SK-N-MC (cell line): ENCODE data around the gene B3GALT5.

ENCODE experiments used
- DNase-seq: peaks from one replicate; pipeline ENCODE4 v3.0.0-alpha.2; 2011; ENCODE audit warnings: low read depth, low spot score
- H3K27ac ChIP-seq: fragments of 200-600 bp; sonication (generic); 2 replicates; pipeline ENCODE4 v1.5.1; 2016; ENCODE audit warnings: mixed run types
- H3K36me3 ChIP-seq: fragments of 200-600 bp; sonication (generic); 2 replicates; pipeline ENCODE4 v1.6.1; 2017; ENCODE audit warnings: antibody characterized with exemption, low read length, mixed read lengths; ENCODE audit not compliant: insufficient read depth
- H3K4me3 ChIP-seq: fragments of 200-600 bp; sonication (generic); 2 replicates; pipeline ENCODE4 v1.5.1; 2016
- H3K9ac ChIP-seq: fragments of 200-600 bp; sonication (generic); 2 replicates; pipeline ENCODE4 v1.8.0; 2017; ENCODE audit warnings: mixed run types, mixed read lengths; ENCODE audit not compliant: insufficient read length
- H3K9me3 ChIP-seq: fragments of 200-600 bp; sonication (generic); 2 replicates; pipeline ENCODE4 v1.6.1; 2017; ENCODE audit warnings: low read depth, mild to moderate bottlenecking, antibody characterized with exemption, low read length, moderate library complexity, mixed read lengths
- EZH2 ChIP-seq: fragments of 200-600 bp; sonication (generic); IDR thresholded peaks from one replicate; pipeline ENCODE4 v1.6.1; 2017; ENCODE audit warnings: antibody characterized with exemption
- FOXP2 ChIP-seq: optimal IDR thresholded peaks from 2 replicates; pipeline ENCODE3; 2011; ENCODE audit warnings: mild to moderate bottlenecking, moderate library complexity; ENCODE audit not compliant: insufficient read depth; ENCODE audit errors: extremely low read length, control extremely low read depth
- POLR2AphosphoS5 ChIP-seq: IDR thresholded peaks from 2 replicates; pipeline ENCODE4 v1.6.1; 2012; ENCODE audit warnings: mild to moderate bottlenecking, low read depth, low read length, borderline replicate concordance

Gene B3GALT5

GRCh38 chr21:39634507-39634906, 21.8 kb downstream of the B3GALT5 start:
- no peak overlapping the region for H3K27ac ChIP-seq
- H3K9me3 ChIP-seq = no peaks in the 10 kb centered on the region
- H3K36me3 ChIP-seq = no peaks in the 10 kb centered on the region
- no peak overlapping the region for H3K9ac ChIP-seq
- TF ChIP-seq EZH2 (no peak), FOXP2 (no peak), POLR2AphosphoS5 (no peak)
- H3K4me3 ChIP-seq = no peak overlapping the region
- DNase-seq = no peak

- H3K36me3 ChIP-seq = no peaks in the 10 kb centered on the region
- H3K27ac ChIP-seq = no peak overlapping the region
- H3K9me3 ChIP-seq = no peaks in the 10 kb centered on the region
- TF ChIP-seq FOXP2 (no peak), EZH2 (no peak), POLR2AphosphoS5 (no peak)
- no peak overlapping the region for H3K4me3 ChIP-seq
- H3K9ac ChIP-seq = no peak overlapping the region
- DNase-seq = no peak
These were observed 24.6 kb downstream of the B3GALT5 start for GRCh38 chr21:39637197-39637970.

- H3K9me3 ChIP-seq = no peaks in the 10 kb centered on the region
- DNase-seq = no peak
These were observed 25.2 kb downstream of the B3GALT5 start for GRCh38 chr21:39637971-39638240.

GRCh38 chr21:39638281-39638680, 25.5 kb downstream of the B3GALT5 start:
- DNase-seq = no peak
- H3K36me3 ChIP-seq = no peaks in the 10 kb centered on the region
- H3K9me3 ChIP-seq = no peaks in the 10 kb centered on the region
- H3K27ac ChIP-seq = no peak overlapping the region
- no peak overlapping the region for H3K9ac ChIP-seq
- no peak overlapping the region for H3K4me3 ChIP-seq
- TF ChIP-seq FOXP2 (no peak), POLR2AphosphoS5 (no peak)

More at GRCh38 chr21:39637971-39638240, 25.2 kb downstream of the B3GALT5 start:
- Histone ChIP-seq H3K27ac (no peak overlapping the region), H3K36me3 (no peaks in the 10 kb centered on the region), H3K4me3 (no peak overlapping the region), H3K9ac (no peak overlapping the region)
- TF ChIP-seq FOXP2 (no peak), EZH2 (no peak), POLR2AphosphoS5 (no peak)

DNA sequence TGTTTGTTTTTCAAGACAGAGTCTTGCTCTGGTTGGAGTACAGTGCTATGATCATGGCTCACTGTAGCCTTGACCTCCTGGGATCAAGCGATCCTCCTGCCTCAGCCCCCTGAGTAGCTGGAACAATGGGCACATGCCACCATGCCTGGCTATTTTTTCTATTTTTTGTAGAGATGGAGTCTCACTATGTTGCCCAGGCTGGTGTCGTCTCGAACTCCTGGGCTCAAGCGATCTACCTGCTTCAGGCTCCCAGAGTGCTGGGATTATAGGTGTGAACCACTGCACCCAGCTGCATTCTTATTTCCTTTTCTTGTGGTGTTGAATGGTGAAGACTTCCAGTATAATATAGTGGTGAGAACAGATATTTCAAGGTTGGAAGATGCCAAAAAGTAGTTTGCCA, 28.0 kb downstream of the B3GALT5 start:
- no peaks in the 10 kb centered on the region for H3K9me3 ChIP-seq
- no peak for TF ChIP-seq FOXP2
- no peak for TF ChIP-seq POLR2AphosphoS5
- no peak for TF ChIP-seq EZH2

DNA sequence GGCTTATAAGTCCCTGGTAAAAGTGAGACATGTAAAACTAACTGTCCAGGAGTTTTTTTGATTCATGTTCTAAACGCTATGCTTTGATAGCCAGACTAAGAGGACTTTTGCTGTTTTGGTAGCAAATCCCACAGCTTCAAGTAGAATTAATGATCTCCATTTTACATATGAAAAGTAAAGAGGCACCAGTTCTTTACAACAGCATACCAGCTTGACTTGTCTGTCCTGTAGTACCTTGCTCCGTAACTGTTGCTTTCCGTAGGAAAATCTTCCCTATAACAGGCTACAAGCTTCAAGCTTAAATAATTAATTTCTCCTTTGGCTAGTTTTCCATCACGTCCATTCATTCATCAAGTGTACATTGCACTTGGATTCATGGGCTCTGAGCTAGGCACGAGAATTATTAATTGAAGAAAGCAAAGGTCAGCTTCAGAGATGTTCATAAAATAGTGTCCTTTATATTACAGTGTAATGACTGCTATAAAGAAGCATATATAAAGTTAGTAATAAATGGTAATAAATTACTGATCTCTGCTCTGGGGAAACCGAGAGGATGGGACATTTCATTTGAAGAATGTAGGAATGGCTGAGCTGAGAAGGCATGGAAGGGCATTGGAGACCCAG, 29.2 kb downstream of the B3GALT5 start:
- TF ChIP-seq FOXP2 (no peak), EZH2 (no peak), POLR2AphosphoS5 (no peak)
- Histone ChIP-seq H3K9me3 (no peaks in the 10 kb centered on the region), H3K4me3 (no peak overlapping the region), H3K9ac (no peak overlapping the region), H3K36me3 (no peaks in the 10 kb centered on the region), H3K27ac (no peak overlapping the region)
- no peak for DNase-seq

More for the DNA sequence above, 28.0 kb downstream of the B3GALT5 start:
- Histone ChIP-seq H3K9ac (no peak overlapping the region), H3K27ac (no peak overlapping the region), H3K4me3 (no peak overlapping the region), H3K36me3 (no peaks in the 10 kb centered on the region)
- no peak for DNase-seq

DNA sequence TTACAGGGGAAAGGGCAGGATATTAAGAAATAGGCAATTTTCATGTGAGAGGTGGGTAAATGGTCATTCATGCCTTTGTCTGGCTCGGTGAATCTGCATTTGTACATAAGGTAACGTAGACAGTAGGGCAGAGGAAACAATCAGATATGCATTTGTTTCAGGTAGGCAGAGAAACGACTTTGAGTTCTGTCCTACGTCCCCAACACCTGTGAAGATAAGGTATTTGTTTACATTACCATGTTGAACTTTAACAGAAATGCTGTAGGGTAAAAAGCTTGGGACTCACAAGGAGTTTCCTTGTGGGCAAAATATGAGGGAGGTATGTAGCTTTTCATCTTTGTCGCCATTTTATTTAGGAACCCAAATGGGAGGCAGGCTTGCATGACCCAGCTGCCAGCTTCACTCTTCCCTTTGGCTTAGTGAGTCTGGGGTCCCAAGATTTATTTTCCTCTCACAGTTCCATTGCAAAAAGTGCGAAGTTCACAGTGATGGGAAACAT, 31.4 kb downstream of the B3GALT5 start:
- Histone ChIP-seq H3K27ac (no peak overlapping the region), H3K4me3 (no peak overlapping the region), H3K36me3 (no peaks in the 10 kb centered on the region), H3K9me3 (no peaks in the 10 kb centered on the region), H3K9ac (no peak overlapping the region)
- no peak for DNase-seq
- TF ChIP-seq FOXP2 (no peak), EZH2 (no peak), POLR2AphosphoS5 (no peak)

DNA sequence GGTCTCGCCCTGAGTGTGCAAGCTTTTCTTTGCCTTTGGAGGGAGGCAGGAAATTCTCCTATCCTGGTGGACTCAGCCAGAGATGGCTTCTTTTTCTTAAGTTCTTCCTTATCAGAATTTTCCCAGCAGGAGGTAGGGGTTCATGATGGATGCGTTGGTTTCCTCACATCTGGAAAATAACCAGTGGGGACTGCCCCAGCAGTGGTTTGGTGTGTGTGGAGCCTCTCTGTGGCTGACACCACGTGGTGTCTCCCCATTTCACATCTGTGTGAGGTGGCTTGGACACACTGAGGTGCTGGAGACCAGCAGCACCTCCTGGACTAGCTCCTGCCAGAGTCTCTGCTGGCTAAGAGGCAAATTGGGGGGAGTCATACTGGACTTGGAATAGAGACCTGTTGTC, 32.6 kb downstream of the B3GALT5 start:
- DNase-seq = no peak
- TF ChIP-seq EZH2 = no peak
- no peak for TF ChIP-seq FOXP2

More for the DNA sequence above, 32.6 kb downstream of the B3GALT5 start:
- H3K4me3 ChIP-seq = no peak overlapping the region
- H3K27ac ChIP-seq = no peak overlapping the region
- H3K9me3 ChIP-seq = no peaks in the 10 kb centered on the region
- no peaks in the 10 kb centered on the region for H3K36me3 ChIP-seq
- H3K9ac ChIP-seq = no peak overlapping the region
